ENCODE data around the gene NPAS2. TPM values are rescaled to one million over a fixed set of nuclear protein-coding genes. Genes with fewer than 3 reads are reported as not detected.

Gene NPAS2
- total RNA-seq, 3 donors from 2014 or later (not counting 1 experiment from before 2014, with no cell fraction given), result not detected

DNA sequence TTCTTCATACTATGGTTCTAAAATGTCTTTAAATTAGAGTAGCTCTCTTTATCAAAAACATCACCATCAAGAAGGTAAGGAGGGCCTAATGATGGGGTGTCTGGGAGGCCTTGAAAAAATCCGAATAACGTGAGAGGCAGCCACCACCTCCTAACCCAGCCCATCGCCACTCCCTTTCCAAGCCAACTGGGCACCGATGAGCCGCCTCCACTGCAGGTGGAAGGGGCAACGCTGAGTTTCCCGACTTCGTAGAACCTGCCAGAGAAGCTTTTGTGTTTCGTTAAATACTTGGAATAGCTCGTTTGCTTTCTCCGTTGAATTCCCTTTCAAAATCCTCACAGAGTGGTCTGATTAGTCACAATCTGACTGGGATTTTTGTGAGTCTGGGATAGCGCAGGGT lies 160.1 kb downstream of the NPAS2 start:
- 92% methylated on average over 11 of the region's 12 CpGs for WGBS (ENCODE audit: insufficient coverage)
- H3K4me3 Mint-ChIP-seq, result no peak overlapping the region

DNA sequence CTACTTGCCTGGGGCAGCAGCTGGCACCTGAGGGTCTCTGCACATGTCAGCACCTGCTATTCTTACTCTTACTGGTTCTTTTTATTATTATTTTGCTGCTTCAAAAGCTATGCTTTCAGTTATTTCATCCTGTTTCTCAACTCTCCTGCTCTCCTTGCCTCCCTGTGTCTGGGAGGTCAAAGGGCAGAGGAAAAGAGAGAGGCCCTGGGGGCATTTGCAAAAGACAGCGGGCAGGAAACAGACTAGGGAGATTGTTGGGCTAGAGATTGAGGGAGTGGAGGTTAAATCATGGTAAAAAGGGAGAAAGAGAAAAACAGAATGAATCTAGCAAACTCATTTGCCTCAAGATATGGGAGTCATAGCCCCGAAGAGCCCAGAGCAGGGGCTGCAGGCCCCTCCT lies 161.1 kb downstream of the NPAS2 start:
- no peaks in the 10 kb centered on the region for H3K36me3 ChIP-seq (ENCODE audit: control insufficient read depth, insufficient read depth, low read length)
- intact Hi-C loops (cut with micrococcal nuclease), result no loop called here
- ATAC-seq (no peak), DNase-seq (no peak)
- no peaks in the 10 kb centered on the region for H3K9me3 ChIP-seq (ENCODE audit: control insufficient read depth, insufficient read depth, low read length)
- no peak overlapping the region for H3K27ac ChIP-seq (ENCODE audit: low read length)
- Mint-ChIP-seq H3K4me3 (no peak overlapping the region), H3K36me3 (no peaks in the 10 kb centered on the region), H3K4me1 (peaks cover 0 to 7% of the 10 kb centered on the region in 2 donors), H3K27me3 (ENCODE audit: low read depth in 2 of 2) (peaks cover 6 to 15% of the 10 kb centered on the region in 2 donors), H3K9me3 (no peaks in the 10 kb centered on the region), H3K27ac (no peak overlapping the region)
- WGBS (ENCODE audit: insufficient coverage), result 75% methylated on average over 2 of the region's 2 CpGs
- H3K4me3 ChIP-seq (ENCODE audit: low read length), result no peak overlapping the region
- H3K27me3 ChIP-seq (ENCODE audit: control insufficient read depth, insufficient read depth, low read length), result no peaks in the 10 kb centered on the region
- TF ChIP-seq, protein P1, sequence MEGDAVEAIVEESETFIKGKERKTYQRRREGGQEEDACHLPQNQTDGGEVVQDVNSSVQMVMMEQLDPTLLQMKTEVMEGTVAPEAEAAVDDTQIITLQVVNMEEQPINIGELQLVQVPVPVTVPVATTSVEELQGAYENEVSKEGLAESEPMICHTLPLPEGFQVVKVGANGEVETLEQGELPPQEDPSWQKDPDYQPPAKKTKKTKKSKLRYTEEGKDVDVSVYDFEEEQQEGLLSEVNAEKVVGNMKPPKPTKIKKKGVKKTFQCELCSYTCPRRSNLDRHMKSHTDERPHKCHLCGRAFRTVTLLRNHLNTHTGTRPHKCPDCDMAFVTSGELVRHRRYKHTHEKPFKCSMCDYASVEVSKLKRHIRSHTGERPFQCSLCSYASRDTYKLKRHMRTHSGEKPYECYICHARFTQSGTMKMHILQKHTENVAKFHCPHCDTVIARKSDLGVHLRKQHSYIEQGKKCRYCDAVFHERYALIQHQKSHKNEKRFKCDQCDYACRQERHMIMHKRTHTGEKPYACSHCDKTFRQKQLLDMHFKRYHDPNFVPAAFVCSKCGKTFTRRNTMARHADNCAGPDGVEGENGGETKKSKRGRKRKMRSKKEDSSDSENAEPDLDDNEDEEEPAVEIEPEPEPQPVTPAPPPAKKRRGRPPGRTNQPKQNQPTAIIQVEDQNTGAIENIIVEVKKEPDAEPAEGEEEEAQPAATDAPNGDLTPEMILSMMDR (IDR thresholded peaks at IDR 0.05), result no peak
- peaks cover 3% of the 10 kb centered on the region for H3K4me1 ChIP-seq (ENCODE audit: control insufficient read depth, insufficient read depth, low read length)

More for the DNA sequence above, 160.1 kb downstream of the NPAS2 start:
- H3K9me3 Mint-ChIP-seq, result no peaks in the 10 kb centered on the region
- TF ChIP-seq, protein P1 (IDR thresholded peaks at IDR 0.05), result no peak
- intact Hi-C loops (cut with micrococcal nuclease), result no loop called here
- ATAC-seq, result no peak
- H3K27ac ChIP-seq (ENCODE audit: low read length), result no peak overlapping the region
- H3K4me1 ChIP-seq (ENCODE audit: control insufficient read depth, insufficient read depth, low read length), result peaks cover 3% of the 10 kb centered on the region
- H3K9me3 ChIP-seq (ENCODE audit: control insufficient read depth, insufficient read depth, low read length), result no peaks in the 10 kb centered on the region
- no peaks in the 10 kb centered on the region for H3K27me3 ChIP-seq (ENCODE audit: control insufficient read depth, insufficient read depth, low read length)
- no peak overlapping the region for H3K27ac Mint-ChIP-seq
- H3K4me1 Mint-ChIP-seq, result peaks cover 0 to 4% of the 10 kb centered on the region in 2 donors
- peaks cover 6 to 11% of the 10 kb centered on the region in 2 donors for H3K27me3 Mint-ChIP-seq (ENCODE audit: low read depth in 2 of 2)
- no peak for DNase-seq
- no peaks in the 10 kb centered on the region for H3K36me3 Mint-ChIP-seq
- H3K4me3 ChIP-seq (ENCODE audit: low read length), result no peak overlapping the region
- no peaks in the 10 kb centered on the region for H3K36me3 ChIP-seq (ENCODE audit: control insufficient read depth, insufficient read depth, low read length)

DNA sequence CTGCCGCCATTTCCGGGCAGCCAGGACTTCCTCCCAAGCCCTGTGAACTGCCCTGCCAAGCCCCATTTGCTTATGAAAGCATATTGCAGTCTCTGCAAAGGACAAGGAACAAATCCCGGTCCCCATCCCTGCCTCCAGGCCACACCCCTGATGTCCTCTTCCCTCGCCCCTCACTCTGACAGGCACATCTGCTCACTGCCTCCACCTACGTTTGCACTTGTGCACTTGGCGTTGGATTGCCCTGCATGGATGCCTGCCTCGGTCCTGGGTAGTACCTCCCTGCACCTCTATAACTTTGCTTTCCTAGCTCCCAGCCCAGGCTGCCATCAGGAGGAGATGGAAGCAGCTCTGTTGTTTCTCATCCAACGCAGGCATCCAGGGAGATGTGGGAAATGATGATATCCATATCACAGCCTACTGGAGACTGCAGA lies 162.5 kb downstream of the NPAS2 start:
- 88% methylated on average over 8 of the region's 8 CpGs for WGBS (ENCODE audit: insufficient coverage)
- TF ChIP-seq, protein P1 (IDR thresholded peaks at IDR 0.05), result no peak
- no peaks in the 10 kb centered on the region for H3K27me3 ChIP-seq (ENCODE audit: control insufficient read depth, insufficient read depth, low read length)
- no peak overlapping the region for H3K27ac ChIP-seq (ENCODE audit: low read length)
- ATAC-seq (peak in 1 of 3 donors; percentile 30), DNase-seq (no peak)
- intact Hi-C loops (cut with micrococcal nuclease), result no loop called here
- no peak overlapping the region for H3K4me3 ChIP-seq (ENCODE audit: low read length)
- no peaks in the 10 kb centered on the region for H3K4me1 ChIP-seq (ENCODE audit: control insufficient read depth, insufficient read depth, low read length)
- H3K4me3 Mint-ChIP-seq, result no peak overlapping the region
- no peaks in the 10 kb centered on the region for H3K9me3 ChIP-seq (ENCODE audit: control insufficient read depth, insufficient read depth, low read length)
- H3K9me3 Mint-ChIP-seq, result no peaks in the 10 kb centered on the region
- H3K36me3 ChIP-seq (ENCODE audit: control insufficient read depth, insufficient read depth, low read length), result no peaks in the 10 kb centered on the region
- no peaks in the 10 kb centered on the region for H3K36me3 Mint-ChIP-seq
- H3K4me1 Mint-ChIP-seq, result peaks cover 0 to 7% of the 10 kb centered on the region in 2 donors
- H3K27ac Mint-ChIP-seq, result no peak overlapping the region
- peaks cover 6 to 13% of the 10 kb centered on the region in 2 donors for H3K27me3 Mint-ChIP-seq (ENCODE audit: low read depth in 2 of 2)

DNA sequence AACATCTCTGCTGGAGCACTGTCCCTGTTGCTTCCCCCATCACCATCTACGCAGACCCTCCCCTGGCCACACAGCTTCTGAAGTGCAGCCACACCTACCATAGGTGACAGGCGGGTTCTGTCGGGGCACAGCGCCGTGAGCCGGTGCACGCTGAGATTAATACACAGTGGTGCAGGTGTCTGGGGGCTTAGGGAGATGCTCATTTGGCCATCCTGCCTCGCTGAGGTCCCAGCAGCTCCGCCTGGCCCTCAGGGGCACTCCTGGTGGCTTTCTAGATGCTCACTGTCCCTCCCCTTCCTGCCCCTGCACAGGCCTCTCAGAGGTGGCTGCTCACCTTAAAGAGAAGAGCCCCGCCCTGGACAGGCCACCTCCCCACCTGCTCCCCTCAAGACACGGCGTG lies 163.3 kb downstream of the NPAS2 start:
- no peaks in the 10 kb centered on the region for H3K36me3 ChIP-seq (ENCODE audit: control insufficient read depth, insufficient read depth, low read length)
- no peak for DNase-seq
- no peaks in the 10 kb centered on the region for H3K4me1 ChIP-seq (ENCODE audit: control insufficient read depth, insufficient read depth, low read length)
- no peaks in the 10 kb centered on the region for H3K9me3 ChIP-seq (ENCODE audit: control insufficient read depth, insufficient read depth, low read length)
- H3K4me3 ChIP-seq (ENCODE audit: low read length), result no peak overlapping the region
- TF ChIP-seq, protein P1 (IDR thresholded peaks at IDR 0.05), result no peak
- Mint-ChIP-seq H3K27me3 (ENCODE audit: low read depth in 2 of 2) (peaks cover 6 to 13% of the 10 kb centered on the region in 2 donors), H3K9me3 (no peaks in the 10 kb centered on the region), H3K36me3 (no peaks in the 10 kb centered on the region), H3K4me1 (peaks cover 0 to 7% of the 10 kb centered on the region in 2 donors), H3K27ac (no peak overlapping the region), H3K4me3 (no peak overlapping the region)
- no peak overlapping the region for H3K27ac ChIP-seq (ENCODE audit: low read length)
- H3K27me3 ChIP-seq (ENCODE audit: control insufficient read depth, insufficient read depth, low read length), result no peaks in the 10 kb centered on the region
- intact Hi-C loops (cut with micrococcal nuclease), result no loop called here
- 88% methylated on average over 12 of the region's 12 CpGs for WGBS (ENCODE audit: insufficient coverage)
- ATAC-seq, result no peak

Measured in natural killer cell (primary cell).